Adipose tissue (tissue), 3 donors: Measurements from ENCODE around the gene GAL3ST1. TPM values are rescaled to one million over a fixed set of nuclear protein-coding genes. Genes with fewer than 3 reads are reported as not detected.
"Not testable (repeated sequence)": the region's sequence is repeated elsewhere in the genome, so short reads cannot be mapped to it uniquely, and the experiment has no call there.

Experiments used
- H3K27ac ChIP-seq: one replicate; pipeline ENCODE4 v1.5.1; 2013; ENCODE audit warnings: low read depth, low read length
- WGBS, 3 donors: extraction: QIAGEN DNeasy Blood & Tissue Kit; methylation state at CpG; one replicate each; pipeline ENCODE4 v1.1.7; 2013; 5-methylcytosine and 5-hydroxymethylcytosine counted together
- polyA plus RNA-seq, 3 donors: library from polyadenylated mRNA; stranded (reverse); fragments of 200-250 nt; gene quantifications; one replicate each; pipeline ENCODE4 v1.2.3, GENCODE V29; 2013
- donor health status: healthy with polysubstance abuse.
- donor health status: Bipolar disorder and iron deficiency.
- donor health status: healthy.

The GAL3ST1 gene
- polyA plus RNA-seq, 3 donors, result 0.34 to 4.5 (median 0.58) TPM

DNA sequence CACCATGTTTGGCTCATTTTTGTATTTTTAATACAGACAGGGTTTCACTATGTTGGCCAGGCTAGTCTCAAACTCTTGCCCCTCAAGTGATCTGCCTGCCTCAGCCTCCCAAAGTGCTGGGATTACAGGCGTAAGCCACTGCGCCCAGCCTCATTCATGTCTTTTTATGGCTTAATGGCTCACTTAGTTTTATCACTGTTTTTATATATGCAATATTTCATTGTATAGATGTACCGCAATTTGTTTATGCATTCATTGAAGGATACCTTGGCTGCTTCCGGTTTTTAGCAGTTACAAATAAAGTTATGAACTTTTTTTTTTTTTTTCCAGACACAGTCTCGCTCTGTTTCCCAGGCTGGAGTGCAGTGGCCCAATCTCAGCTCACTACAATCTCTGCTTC is 27.0 kb upstream of the GAL3ST1 start:
- WGBS, 3 donors, result 79 to 88% (median 86%) methylated on average over 5 of the region's 5 CpGs
- H3K27ac ChIP-seq, result no peak overlapping the region

DNA sequence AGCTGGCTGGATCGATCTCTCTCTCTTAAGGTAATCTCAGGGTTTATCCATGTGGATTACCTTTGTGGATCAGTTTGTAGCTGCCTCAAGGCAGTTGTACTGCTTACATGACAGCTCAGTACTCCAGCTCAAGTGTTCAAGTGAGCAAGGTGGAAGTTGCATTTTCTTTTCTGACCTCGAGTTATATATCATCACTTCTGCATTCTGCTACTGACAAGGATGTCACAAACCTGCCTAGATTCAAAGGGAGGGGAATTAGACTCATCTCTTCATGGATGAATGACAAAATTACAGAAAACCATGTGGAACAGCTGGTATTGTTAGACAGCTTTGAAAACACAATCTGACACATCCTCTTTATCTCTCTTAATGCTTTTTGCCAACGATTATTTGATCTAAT is 26.5 kb upstream of the GAL3ST1 start:
- 51 to 60% (median 54%) methylated on average over 3 of the region's 3 CpGs for WGBS, 3 donors
- no peak overlapping the region for H3K27ac ChIP-seq

- WGBS, 3 donors, result 83 to 92% (median 90%) methylated on average over 3 of the region's 3 CpGs
- H3K27ac ChIP-seq, result no peak overlapping the region
Observed at GRCh38 chr22:30598986-30599385, 24.5 kb upstream of the GAL3ST1 start.

DNA sequence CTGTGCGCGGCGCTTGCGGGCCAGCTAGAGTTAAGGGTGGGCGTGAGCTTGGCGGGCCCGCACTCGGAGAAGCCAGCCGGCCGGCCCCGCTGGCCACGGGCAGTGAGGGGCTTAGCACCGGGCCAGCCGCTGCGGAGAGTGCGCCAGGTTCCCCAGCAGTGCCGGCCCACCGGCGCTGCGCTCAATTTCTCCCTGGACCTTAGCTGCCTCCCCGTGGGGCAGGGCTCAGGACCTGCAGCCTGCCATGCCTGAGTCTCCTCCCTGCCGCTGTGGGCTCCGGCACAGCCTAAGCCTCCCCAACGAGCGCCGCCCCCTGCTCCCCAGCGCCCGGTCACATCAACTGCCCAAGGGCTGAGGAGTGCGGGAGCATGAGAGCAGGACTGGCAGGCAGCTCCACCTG is 22.4 kb upstream of the GAL3ST1 start:
- H3K27ac ChIP-seq, result no peak overlapping the region
- 49 to 92% (median 88%) methylated on average over 25 to 29 of the region's 29 CpGs for WGBS, 3 donors

DNA sequence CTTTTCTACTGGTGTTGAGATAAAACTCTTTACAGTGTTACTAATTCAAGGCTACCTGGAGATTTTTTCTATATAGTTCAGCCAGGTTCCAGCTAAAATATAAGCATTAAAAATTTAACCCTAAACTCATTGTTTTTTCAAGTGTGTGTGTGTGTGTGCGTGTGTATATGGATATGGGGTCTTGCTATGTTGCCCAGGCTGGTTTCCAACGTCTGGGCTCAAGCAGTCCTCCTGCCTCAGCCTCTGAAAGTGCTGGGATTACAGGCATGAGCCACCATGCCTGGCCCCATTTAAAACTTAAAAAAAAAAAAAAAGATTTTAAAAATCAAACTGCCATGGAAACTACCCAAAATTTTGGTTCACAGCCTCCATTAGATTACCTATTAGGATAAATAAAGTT is 21.7 kb upstream of the GAL3ST1 start:
- H3K27ac ChIP-seq, result no peak overlapping the region
- WGBS, 3 donors, result 29 to 77% (median 71%) methylated on average over 2 of the region's 2 CpGs

DNA sequence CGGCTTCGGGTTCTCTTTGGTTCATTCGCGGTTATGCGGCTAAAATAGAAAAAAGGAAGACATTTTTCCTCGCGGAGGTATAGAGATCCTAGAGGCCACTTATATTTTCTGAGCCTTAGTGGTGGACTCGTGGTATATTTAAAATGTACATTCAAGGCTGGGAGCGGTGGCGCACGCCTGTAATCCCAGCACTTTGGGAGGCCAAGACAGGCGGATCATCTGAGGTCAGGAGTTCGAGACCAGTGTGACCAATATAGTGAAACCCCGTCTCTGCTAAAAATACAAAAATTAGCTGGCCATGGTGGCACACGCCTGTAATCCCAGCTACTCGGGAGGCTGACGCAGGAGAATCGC is 17.9 kb upstream of the GAL3ST1 start:
- WGBS, 3 donors, result 25 to 33% (median 30%) methylated on average over 18 of the region's 18 CpGs
- not testable (repeated sequence) for H3K27ac ChIP-seq

DNA sequence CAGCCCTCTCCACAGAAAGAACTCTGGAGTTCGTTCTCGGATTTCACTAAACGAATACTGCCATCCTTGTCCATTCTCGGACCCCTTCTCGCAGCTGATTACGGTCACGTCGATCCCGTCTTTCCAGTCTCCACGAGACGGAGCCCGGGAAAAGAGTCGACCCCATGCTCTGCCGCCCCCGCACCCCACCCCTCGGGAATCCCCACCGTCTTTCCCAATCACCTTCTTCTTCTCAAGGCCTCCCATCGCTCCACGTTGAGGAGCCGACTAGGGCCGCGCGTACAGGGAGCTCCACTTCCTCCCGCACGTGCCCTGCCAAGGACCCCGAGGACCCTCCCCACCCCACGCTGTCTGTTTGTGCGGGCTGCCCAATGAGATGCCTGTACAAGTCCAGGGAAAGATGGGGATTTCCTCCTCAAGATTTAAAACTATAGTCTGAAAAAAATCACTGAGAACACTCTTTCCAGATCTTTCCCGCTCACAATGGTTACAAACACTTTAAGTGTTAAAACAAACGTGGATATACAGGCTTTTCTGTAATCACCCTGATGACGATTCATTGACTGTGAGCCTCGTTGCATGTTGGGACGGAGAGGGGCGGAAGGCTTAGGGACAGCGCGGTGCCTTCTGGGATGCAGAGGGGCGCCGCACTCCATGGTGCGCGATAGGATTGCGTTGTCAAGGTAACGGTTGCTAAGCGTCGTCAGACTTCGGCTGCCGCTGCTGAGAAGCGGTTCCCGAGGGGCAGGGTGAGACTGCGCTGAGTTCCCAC is 17.3 kb upstream of the GAL3ST1 start, which contains the start of gene PES1:
TSS of gene PES1 (minus strand) at position 323 of the 772 bp plus-strand sequence. CDS start at position 246, 77 bp downstream.
- 0 to 1% (median 0%) methylated on average over 49 of the region's 49 CpGs for WGBS, 3 donors
- no peak within 1 kb of the TSS for H3K27ac ChIP-seq

DNA sequence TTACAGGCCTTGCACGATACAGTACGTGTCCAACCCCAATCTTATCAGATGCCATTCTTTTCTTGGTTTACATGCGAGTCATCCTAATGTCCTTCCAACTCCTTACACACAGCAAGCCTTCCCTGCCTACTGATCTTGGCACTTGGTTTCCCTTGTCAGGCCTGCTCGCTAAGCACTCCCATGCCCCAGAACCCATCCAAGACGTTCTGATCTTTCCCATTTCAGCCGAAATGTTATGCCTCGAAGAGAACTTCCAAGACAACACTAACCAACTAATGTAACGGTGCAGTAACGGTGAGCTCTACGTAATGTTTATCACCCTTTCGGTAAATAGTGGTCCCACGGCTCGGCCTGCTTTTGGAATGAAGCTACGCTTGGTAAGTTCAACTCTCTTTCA is 16.7 kb upstream of the GAL3ST1 start:
- 3 to 6% (median 6%) methylated on average over 14 of the region's 14 CpGs for WGBS, 3 donors
- H3K27ac ChIP-seq, result no peak overlapping the region

- H3K27ac ChIP-seq, result no peak overlapping the region
- 93 to 96% (median 94%) methylated on average over 8 of the region's 8 CpGs for WGBS, 3 donors
Observed at GRCh38 chr22:30586414-30586813, 11.9 kb upstream of the GAL3ST1 start.

DNA sequence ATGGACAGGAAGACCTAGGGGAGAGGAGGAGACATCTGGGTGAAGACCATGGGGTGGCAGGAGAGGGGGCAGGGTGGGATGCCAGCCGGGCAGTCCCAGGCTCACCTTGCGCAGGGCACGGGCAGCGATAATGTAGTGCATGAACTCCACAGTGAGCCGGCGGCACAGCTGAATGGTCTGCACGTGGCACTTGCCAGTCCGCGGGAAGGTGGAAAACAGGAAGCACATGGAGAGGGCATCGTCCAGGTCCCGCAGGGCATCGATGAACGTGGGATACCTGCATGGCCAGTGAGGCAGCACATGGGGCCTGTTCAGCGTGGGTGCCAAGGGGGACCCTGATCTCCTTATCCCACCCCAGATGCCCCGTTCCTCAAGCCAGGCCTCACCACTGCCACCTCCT is 10.0 kb upstream of the GAL3ST1 start:
- 92 to 95% (median 93%) methylated on average over 15 of the region's 15 CpGs for WGBS, 3 donors
- H3K27ac ChIP-seq, result no peak overlapping the region

DNA sequence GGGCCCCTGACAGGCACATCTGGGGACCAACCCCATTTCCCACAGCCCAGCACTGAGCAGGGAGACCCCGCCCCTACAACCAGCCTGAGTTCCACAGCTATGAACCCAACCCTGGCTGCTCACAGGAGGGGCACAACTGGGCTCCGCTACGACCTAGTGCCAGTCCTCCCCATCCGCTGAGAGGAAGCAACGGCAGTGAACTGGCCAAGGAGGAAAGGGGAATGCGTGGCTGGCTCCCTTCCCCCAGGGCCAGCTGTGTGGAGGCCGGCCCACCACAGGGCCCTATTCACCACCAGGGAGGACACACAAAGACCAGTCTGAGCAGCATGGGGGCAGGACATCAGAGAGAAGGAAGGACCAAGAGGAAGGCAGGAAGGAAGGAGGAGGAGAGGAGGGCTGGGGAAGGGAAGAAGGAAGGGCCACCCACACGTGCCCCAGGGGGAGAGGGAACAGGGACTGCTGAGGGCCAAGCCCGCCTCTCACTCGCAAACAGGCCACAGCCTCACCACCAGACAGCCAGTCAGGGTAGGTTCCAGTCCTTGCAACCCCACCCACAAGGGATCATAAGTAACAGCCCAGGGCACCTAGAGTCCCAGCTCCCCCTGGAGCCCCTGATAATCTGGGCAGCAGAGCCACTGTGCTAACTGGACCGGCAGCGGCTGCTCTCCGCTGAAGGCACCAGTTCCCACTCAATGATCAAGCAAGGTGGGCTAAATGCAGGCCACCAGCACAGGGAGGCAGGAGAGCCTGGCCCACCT is 8.5 kb upstream of the GAL3ST1 start:
- no peak overlapping the region for H3K27ac ChIP-seq
- 71 to 76% (median 75%) methylated on average over 10 to 13 of the region's 13 CpGs for WGBS, 3 donors

- 81 to 90% (median 87%) methylated on average over 6 of the region's 6 CpGs for WGBS, 3 donors
- H3K27ac ChIP-seq, result no peak overlapping the region
Observed at GRCh38 chr22:30582051-30582450, 7.6 kb upstream of the GAL3ST1 start.

GRCh38 chr22:30580896-30581295 is 6.4 kb upstream of the GAL3ST1 start:
- no peak overlapping the region for H3K27ac ChIP-seq
- 85 to 93% (median 87%) methylated on average over 6 of the region's 6 CpGs for WGBS, 3 donors

DNA sequence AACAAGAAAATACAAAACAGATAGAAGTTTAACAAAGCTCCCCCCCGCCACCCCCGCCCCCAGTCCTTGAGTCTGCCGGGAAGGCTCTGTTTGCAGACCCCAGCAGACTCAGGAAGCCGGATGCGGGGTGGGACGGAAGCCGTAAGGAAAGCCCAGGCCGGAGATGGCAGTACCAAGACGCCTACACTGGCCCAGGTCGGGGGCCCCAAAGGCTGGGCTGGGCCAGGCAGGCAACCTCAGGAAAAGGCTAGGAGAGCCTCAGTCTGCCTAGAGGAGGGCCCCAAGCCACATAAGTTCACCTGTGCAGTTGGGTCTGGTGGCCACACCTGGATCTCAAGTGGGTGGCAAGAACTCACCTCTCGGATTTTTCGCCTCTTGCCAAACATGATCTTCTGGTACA is 4.0 kb upstream of the GAL3ST1 start:
- WGBS, 3 donors, result 89 to 91% (median 90%) methylated on average over 12 of the region's 12 CpGs
- no peak overlapping the region for H3K27ac ChIP-seq

DNA sequence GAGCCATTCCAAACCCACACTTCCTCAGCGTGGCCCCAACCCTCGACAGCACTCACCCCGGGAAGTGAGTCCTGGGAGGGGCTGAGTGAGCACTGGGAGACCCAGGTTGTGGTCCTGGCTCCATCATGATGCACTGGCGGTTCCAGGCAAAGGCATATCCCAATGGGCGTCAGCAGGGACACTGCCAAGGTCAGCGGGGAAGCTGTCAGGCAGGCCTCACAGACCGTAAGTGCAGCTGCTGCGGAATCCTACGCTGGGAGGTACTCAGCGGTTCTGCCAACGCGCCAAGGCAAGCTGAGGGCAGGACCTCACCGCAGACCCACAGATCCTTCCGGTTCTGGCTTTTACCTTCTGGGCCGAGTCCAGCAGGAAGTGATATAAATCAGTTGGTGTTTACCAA is 1.4 kb upstream of the GAL3ST1 start:
- no peak overlapping the region for H3K27ac ChIP-seq
- 41 to 74% (median 73%) methylated on average over 15 of the region's 15 CpGs for WGBS, 3 donors

- 17 to 72% (median 68%) methylated on average over 12 of the region's 12 CpGs for WGBS, 3 donors
- H3K27ac ChIP-seq, result no peak overlapping the region
Observed at GRCh38 chr22:30574997-30575671, 669 bp upstream of the GAL3ST1 start.

DNA sequence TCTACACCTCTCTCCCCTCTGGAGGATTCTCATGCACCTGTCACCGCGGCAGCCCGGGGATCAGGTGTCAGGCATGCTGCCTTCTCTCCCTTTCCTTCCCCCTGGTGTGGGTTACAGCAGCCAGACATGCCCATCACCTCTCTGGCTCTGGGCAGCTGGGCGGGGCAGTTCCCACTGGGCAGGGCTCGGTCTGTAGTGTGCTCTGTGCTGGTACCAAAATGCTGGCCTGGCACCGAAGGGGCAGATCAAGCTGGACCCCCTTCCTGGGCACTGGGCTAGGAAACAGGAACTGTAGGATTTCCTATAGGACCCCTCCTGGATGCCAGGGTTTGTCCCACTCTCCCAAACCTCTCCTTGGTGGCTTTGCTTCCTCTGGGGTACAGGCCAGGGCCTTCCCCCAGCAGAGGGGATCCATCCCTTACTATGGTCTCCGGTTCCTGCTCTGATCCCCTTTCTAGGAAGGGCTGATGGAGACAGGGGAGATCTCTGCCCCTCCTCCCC is 821 bp downstream of the GAL3ST1 start:
- H3K27ac ChIP-seq, result no peak overlapping the region
- whole genome bisulfite sequencing, 3 donors, result 17 to 51% (median 51%) methylated on average over 7 of the region's 7 CpGs

DNA sequence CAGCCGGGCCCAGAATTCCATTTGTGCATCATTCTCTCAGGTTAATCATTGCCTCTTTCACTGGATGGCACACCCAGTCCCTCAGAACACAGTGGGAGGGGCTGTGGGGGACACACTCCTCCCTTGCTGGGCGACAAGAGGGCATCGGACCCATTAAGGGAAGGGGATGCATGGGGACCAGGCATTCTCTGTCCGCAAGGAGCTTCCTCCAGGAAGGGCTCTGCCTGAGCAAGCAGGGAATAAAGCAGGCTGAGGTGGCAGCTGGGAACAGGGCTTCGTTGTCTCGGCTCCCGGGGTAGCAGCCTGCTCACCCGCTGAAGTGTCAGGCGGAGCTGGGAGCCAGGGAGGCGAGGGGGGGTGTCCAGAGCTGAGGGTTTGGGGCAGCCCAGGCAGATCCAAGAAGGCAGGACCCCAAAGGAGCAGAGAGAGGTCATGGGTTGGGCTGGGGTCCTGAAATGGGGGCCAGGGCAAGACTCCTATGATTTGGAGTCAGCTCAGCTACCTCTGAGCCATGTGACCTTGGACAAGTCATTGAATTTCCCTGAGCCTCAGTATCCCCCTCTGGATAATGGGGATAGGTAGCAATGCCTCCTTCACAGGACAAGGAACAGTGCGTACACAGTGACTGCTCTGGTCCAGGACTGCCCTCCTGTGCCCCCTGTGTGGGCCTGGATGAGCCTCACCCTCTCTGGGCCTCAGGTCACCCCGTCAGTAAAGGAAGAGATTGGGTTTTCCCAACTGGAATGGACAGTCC is 1.4 kb downstream of the GAL3ST1 start:
- 28 to 50% (median 47%) methylated on average over 12 of the region's 12 CpGs for WGBS, 3 donors
- no peak overlapping the region for H3K27ac ChIP-seq
